Measurements from ENCODE around the gene REPS1.
"Not testable (repeated sequence)": the region's sequence is repeated elsewhere in the genome, so short reads cannot be mapped to it uniquely, and the experiment has no call there.

The REPS1 gene

GRCh38 chr6:139006477-139006876, 18.4 kb upstream of the REPS1 start:
- DNase-seq (ENCODE audit: low read depth in 2 of 2): no peak

- no peak for DNase-seq (ENCODE audit: low read depth in 2 of 2)
These were observed 15.7 kb upstream of the REPS1 start for GRCh38 chr6:139003751-139004150.

GRCh38 chr6:138999949-139000725, 12.1 kb upstream of the REPS1 start:
- no peak for DNase-seq (ENCODE audit: low read depth in 2 of 2)

GRCh38 chr6:138997136-138997535, 9.1 kb upstream of the REPS1 start:
- no peak for DNase-seq (ENCODE audit: low read depth in 2 of 2)

GRCh38 chr6:138996524-138996923, 8.5 kb upstream of the REPS1 start:
- DNase-seq (ENCODE audit: low read depth in 2 of 2): no peak

GRCh38 chr6:138993410-138993809, 5.4 kb upstream of the REPS1 start:
- not testable (repeated sequence) for DNase-seq (ENCODE audit: low read depth in 2 of 2)

- DNase-seq (ENCODE audit: low read depth in 2 of 2): not testable (repeated sequence)
These were observed 4.9 kb upstream of the REPS1 start for GRCh38 chr6:138992965-138993364.

GRCh38 chr6:138991206-138991605, 3.2 kb upstream of the REPS1 start:
- no peak for DNase-seq (ENCODE audit: low read depth in 2 of 2)

- DNase-seq (ENCODE audit: low read depth in 2 of 2): no peak
These were observed 1.3 kb upstream of the REPS1 start for GRCh38 chr6:138989098-138989983.

- DNase-seq (ENCODE audit: low read depth in 2 of 2): no peak
These were observed 399 bp upstream of the REPS1 start for GRCh38 chr6:138988469-138988834.

- peak in 1 of 2 donors; percentile 2 for DNase-seq (ENCODE audit: low read depth in 2 of 2)
These were observed 892 bp downstream of the REPS1 start for GRCh38 chr6:138987080-138987642.

- no peak for DNase-seq (ENCODE audit: low read depth in 2 of 2)
These were observed 1.5 kb downstream of the REPS1 start for GRCh38 chr6:138986578-138986977.

- DNase-seq (ENCODE audit: low read depth in 2 of 2): no peak
These were observed 6.6 kb downstream of the REPS1 start for GRCh38 chr6:138981416-138981815.

GRCh38 chr6:138979813-138980668, 8.0 kb downstream of the REPS1 start:
- DNase-seq (ENCODE audit: low read depth in 2 of 2): no peak

GRCh38 chr6:138979365-138979764, 8.7 kb downstream of the REPS1 start:
- DNase-seq (ENCODE audit: low read depth in 2 of 2): no peak

- no peak for DNase-seq (ENCODE audit: low read depth in 2 of 2)
These were observed 9.8 kb downstream of the REPS1 start for GRCh38 chr6:138978229-138978628.

GRCh38 chr6:138977646-138978167, 10.3 kb downstream of the REPS1 start:
- DNase-seq (ENCODE audit: low read depth in 2 of 2): no peak

GRCh38 chr6:138977242-138977641, 10.8 kb downstream of the REPS1 start:
- no peak for DNase-seq (ENCODE audit: low read depth in 2 of 2)

GRCh38 chr6:138975815-138976214, 12.2 kb downstream of the REPS1 start:
- DNase-seq (ENCODE audit: low read depth in 2 of 2): no peak

GRCh38 chr6:138973466-138974153, 14.4 kb downstream of the REPS1 start:
- no peak for DNase-seq (ENCODE audit: low read depth in 2 of 2)

GRCh38 chr6:138972226-138972665, 15.8 kb downstream of the REPS1 start:
- no peak for DNase-seq (ENCODE audit: low read depth in 2 of 2)
